Stomach (tissue), 9 donors: Measurements from ENCODE around the gene PRDM9. TPM values are rescaled to one million over a fixed set of nuclear protein-coding genes. Genes with fewer than 3 reads are reported as not detected.

Source experiments
- DNase-seq, 2 donors: peaks; one replicate each; pipeline versions ENCODE4 v3.0.0 to v3.0.0-alpha.2; 2013 to 2019
- H3K27ac ChIP-seq, 5 donors: fragments of 200-600 bp in 4 of 5; sonication (generic) in 4 of 5; one replicate each; pipeline ENCODE4 v1.5.1; 2013 to 2019; ENCODE audit warnings: mild to moderate bottlenecking in 1 of 5, moderate library complexity in 1 of 5
- H3K27me3 ChIP-seq, 3 donors: fragments of 200-600 bp; sonication (generic); one replicate each; pipeline ENCODE4 v1.5.1; 2017 to 2019; ENCODE audit warnings: mixed run types in 1 of 3
- H3K36me3 ChIP-seq, 4 donors: fragments of 200-600 bp; sonication (generic); 1 replicate in 3 of 4; 2 replicates in 1 of 4; pipeline ENCODE4 v1.5.1; 2016 to 2019
- H3K4me1 ChIP-seq, 4 donors: fragments of 200-600 bp; sonication (generic); one replicate each; pipeline ENCODE4 v1.5.1; 2016 to 2019
- H3K4me3 ChIP-seq, 4 donors: fragments of 200-600 bp; sonication (generic) in 3 of 4; one replicate each; pipeline ENCODE4 v1.5.1; 2016 to 2019; ENCODE audit warnings: mild to moderate bottlenecking in 1 of 4
- H3K9me3 ChIP-seq, 4 donors: fragments of 200-600 bp; sonication (generic); one replicate each; pipeline ENCODE4 v1.5.1; 2016 to 2019
- CTCF ChIP-seq, 7 experiments: fragments of 450-650 bp in 4 of 7; fragments of 200-600 bp in 3 of 7; sonication (generic) in 3 of 7; IDR thresholded peaks; one replicate each; pipeline ENCODE4 v1.5.1; 2016 to 2019; ENCODE audit warnings: antibody characterized with exemption in 7 of 7, control low read depth in 2 of 7, mild to moderate bottlenecking in 1 of 7
- EP300 ChIP-seq: sonication (generic); formaldehyde crosslinking; IDR thresholded peaks from one replicate; pipeline ENCODE4 v1.6.1; 2017; ENCODE audit warnings: antibody characterized with exemption
- POLR2A ChIP-seq, 4 donors: fragments of 450-650 bp; IDR thresholded peaks; one replicate each; pipeline ENCODE4 v1.6.1; 2016; ENCODE audit warnings: antibody characterized with exemption in 4 of 4, control low read depth in 2 of 4, mild to moderate bottlenecking in 1 of 4, moderate library complexity in 1 of 4
- POLR2AphosphoS5 ChIP-seq, 3 donors: sonication (generic); formaldehyde crosslinking; IDR thresholded peaks; one replicate each; pipeline ENCODE4 v1.6.1; 2016; ENCODE audit warnings: antibody characterized with exemption in 3 of 3
- WGBS, 5 donors: extraction: QIAGEN DNeasy Blood & Tissue Kit in 3 of 5; methylation state at CpG; one replicate each; pipeline versions ENCODE4 v1.1.5 to v1.1.7; 2013 to 2018; 5-methylcytosine and 5-hydroxymethylcytosine counted together
- intact Hi-C: fragments of 100-400 bp; cut with DNase I; formaldehyde crosslinking; loops from one replicate; pipeline ENCODE4 v1.15.1; 2023; ENCODE audit warnings: low total_unique reads
- polyA plus RNA-seq, 3 donors: library from polyadenylated mRNA; stranded (reverse); fragments of 200-250 nt; gene quantifications; one replicate each; pipeline ENCODE4 v1.2.3, GENCODE V29; 2013
- total RNA-seq, 5 donors: library from RNA; depleted of rRNA; stranded (reverse); fragments of >200 nt; gene quantifications; one replicate each; pipeline versions ENCODE4 v1.1.0 to v1.2.3, GENCODE V29; 2014 to 2016
- donor health status: healthy with polysubstance abuse.
- donor health status: Bipolar disorder and iron deficiency.
- donor health status: healthy.

The PRDM9 gene
- total and polyA plus RNA-seq, 8 donors: not detected

- Histone ChIP-seq H3K4me3 (no peak overlapping the region), H3K27ac (no peak overlapping the region), H3K9me3 (peaks cover 0 to 4% (median 0%) of the 10 kb centered on the region in 4 donors), H3K27me3 (no peaks in the 10 kb centered on the region), H3K36me3 (no peaks in the 10 kb centered on the region), H3K4me1 (no peaks in the 10 kb centered on the region)
- DNase-seq: no peak
- intact Hi-C loops: no loop called here
- no peak for TF ChIP-seq CTCF (IDR thresholded peaks at IDR 0.05)
- TF ChIP-seq POLR2A (IDR thresholded peaks at IDR 0.05): no peak
- TF ChIP-seq EP300: no peak
- no peak for TF ChIP-seq POLR2AphosphoS5 (IDR thresholded peaks at IDR 0.05)
- WGBS, 5 donors: 41 to 67% (median 59%) methylated on average over 3 of the region's 3 CpGs
Observed at GRCh38 chr5:23468658-23469057, 38.8 kb upstream of the PRDM9 start.

- no peak for TF ChIP-seq POLR2A (IDR thresholded peaks at IDR 0.05)
- TF ChIP-seq POLR2AphosphoS5 (IDR thresholded peaks at IDR 0.05): no peak
- TF ChIP-seq CTCF (IDR thresholded peaks at IDR 0.05): no peak
- TF ChIP-seq EP300: no peak
- intact Hi-C loops: no loop called here
- no peaks in the 10 kb centered on the region for H3K27me3 ChIP-seq
- H3K9me3 ChIP-seq: peaks cover 0 to 3% (median 0%) of the 10 kb centered on the region in 4 donors
- DNase-seq: no peak
- H3K4me1 ChIP-seq: no peaks in the 10 kb centered on the region
- no peak overlapping the region for H3K27ac ChIP-seq
- no peak overlapping the region for H3K4me3 ChIP-seq
- no peaks in the 10 kb centered on the region for H3K36me3 ChIP-seq
Observed at GRCh38 chr5:23473915-23474314, 33.5 kb upstream of the PRDM9 start.

GRCh38 chr5:23474315-23474714 is 33.1 kb upstream of the PRDM9 start:
- Histone ChIP-seq H3K27me3 (no peaks in the 10 kb centered on the region), H3K9me3 (peaks cover 0 to 3% (median 0%) of the 10 kb centered on the region in 4 donors), H3K27ac (no peak overlapping the region), H3K36me3 (no peaks in the 10 kb centered on the region), H3K4me1 (no peaks in the 10 kb centered on the region), H3K4me3 (no peak overlapping the region)
- 18 to 37% (median 28%) methylated on average over 1 of the region's 1 CpG for WGBS, 5 donors
- DNase-seq: no peak
- TF ChIP-seq EP300 (no peak), CTCF (IDR thresholded peaks at IDR 0.05) (no peak)
- intact Hi-C loops: no loop called here

GRCh38 chr5:23476580-23476979 is 30.8 kb upstream of the PRDM9 start:
- Histone ChIP-seq H3K36me3 (no peaks in the 10 kb centered on the region), H3K27ac (no peak overlapping the region), H3K4me1 (no peaks in the 10 kb centered on the region), H3K4me3 (no peak overlapping the region), H3K9me3 (peaks cover 0 to 3% (median 0%) of the 10 kb centered on the region in 4 donors), H3K27me3 (no peaks in the 10 kb centered on the region)
- no peak for TF ChIP-seq CTCF (IDR thresholded peaks at IDR 0.05)
- no peak for TF ChIP-seq POLR2AphosphoS5 (IDR thresholded peaks at IDR 0.05)
- TF ChIP-seq POLR2A (IDR thresholded peaks at IDR 0.05): no peak
- TF ChIP-seq EP300: no peak
- no peak for DNase-seq
- WGBS, 5 donors: 75 to 89% (median 87%) methylated on average over 1 of the region's 1 CpG
- intact Hi-C loops: no loop called here
